Naive thymus-derived CD4-positive, alpha-beta T cell (primary cell): ENCODE measurements around the gene GRIN3A. TPM values are rescaled to one million over a fixed set of nuclear protein-coding genes. Genes with fewer than 3 reads are reported as not detected.
A peak's percentile ranks its signal among the peaks of the same experiment; 100 is the strongest.

Experiments
- ATAC-seq: fragments of 150-1000 bp; cut with Tn5 transposase; 2 replicates; pipeline ENCODE4 v1.10.0; 2021; ENCODE audit warnings: mild to moderate bottlenecking, moderate library complexity
- CTCF ChIA-PET: fragments of 350-600 bp; sonication (Branson Sonifier 250); formaldehyde crosslinking; loops from one replicate; lab custom pipeline; 2021; ENCODE audit warnings: antibody characterized with exemption; lab: Charles Lee
- POLR2A ChIA-PET: fragments of 350-600 bp; sonication (Branson Sonifier 250); formaldehyde crosslinking; loops from one replicate; lab custom pipeline; 2021; ENCODE audit warnings: antibody characterized with exemption, inconsistent platforms; lab: Charles Lee
- DNase-seq, 9 donors: peaks; one replicate each; pipeline versions ENCODE4 v3.0.0 to v3.0.0-alpha.2; 2020 to 2022; ENCODE audit warnings: mixed read lengths in 1 of 9
- H3K27ac ChIP-seq: one replicate; pipeline ENCODE4 v1.7.0; 2013; ENCODE audit warnings: mild to moderate bottlenecking, low read depth, low read length, moderate library complexity
- H3K27me3 ChIP-seq, 2 donors: one replicate each; pipeline ENCODE4 v1.7.0; 2013; ENCODE audit warnings: low read length in 2 of 2, mild to moderate bottlenecking in 2 of 2, moderate library complexity in 2 of 2; ENCODE audit not compliant: control insufficient read depth in 2 of 2, insufficient read depth in 2 of 2
- H3K36me3 ChIP-seq, 3 experiments: 1 replicate in 2 of 3; 2 replicates in 1 of 3; pipeline ENCODE4 v1.7.0; 2013; ENCODE audit warnings: low read length in 3 of 3, mild to moderate bottlenecking in 3 of 3, moderate library complexity in 1 of 3; ENCODE audit not compliant: insufficient read depth in 3 of 3, control insufficient read depth in 2 of 3
- H3K4me1 ChIP-seq, 2 donors: one replicate each; pipeline ENCODE4 v1.7.0; 2013; ENCODE audit warnings: low read length in 2 of 2, mild to moderate bottlenecking in 2 of 2, moderate library complexity in 1 of 2; ENCODE audit not compliant: control insufficient read depth in 2 of 2, insufficient read depth in 2 of 2
- H3K4me3 ChIP-seq: 2 replicates; pipeline ENCODE4 v1.7.0; 2013; ENCODE audit warnings: mild to moderate bottlenecking, low read length
- H3K9me3 ChIP-seq, 3 experiments: 1 replicate in 2 of 3; 2 replicates in 1 of 3; pipeline ENCODE4 v1.7.0; 2013; ENCODE audit warnings: low read length in 3 of 3; ENCODE audit not compliant: control insufficient read depth in 2 of 3
- H3K27ac Mint-ChIP-seq, 9 donors: one replicate each; pipeline ENCODE4 v1.8.0; 2020 to 2022; ENCODE audit warnings: mixed read lengths in 9 of 9, mild to moderate bottlenecking in 8 of 9, moderate library complexity in 5 of 9, inconsistent platforms in 2 of 9
- H3K27me3 Mint-ChIP-seq, 5 donors: one replicate each; pipeline ENCODE4 v1.8.0; 2021 to 2022; ENCODE audit warnings: mixed read lengths in 5 of 5, mild to moderate bottlenecking in 1 of 5
- H3K36me3 Mint-ChIP-seq, 5 donors: one replicate each; pipeline ENCODE4 v1.8.0; 2020 to 2022; ENCODE audit warnings: mixed read lengths in 5 of 5, mild to moderate bottlenecking in 3 of 5, inconsistent platforms in 1 of 5
- H3K4me1 Mint-ChIP-seq, 7 donors: one replicate each; pipeline ENCODE4 v1.8.0; 2020 to 2022; ENCODE audit warnings: mixed read lengths in 7 of 7, mild to moderate bottlenecking in 3 of 7, inconsistent platforms in 1 of 7
- H3K4me3 Mint-ChIP-seq, 10 donors: one replicate each; pipeline ENCODE4 v1.8.0; 2020 to 2022; ENCODE audit warnings: mild to moderate bottlenecking in 10 of 10, mixed read lengths in 10 of 10, moderate library complexity in 6 of 10, inconsistent platforms in 2 of 10
- H3K9me3 Mint-ChIP-seq, 11 donors: one replicate each; pipeline ENCODE4 v1.8.0; 2020 to 2022; ENCODE audit warnings: mixed read lengths in 11 of 11, mild to moderate bottlenecking in 4 of 11, inconsistent platforms in 1 of 11, moderate library complexity in 1 of 11
- intact Hi-C, 2 donors: fragments of 100-400 bp; cut with micrococcal nuclease; formaldehyde crosslinking; loops; one replicate each; pipeline ENCODE4 v1.15.1; 2023
- polyA plus RNA-seq, 2 donors: library from polyadenylated mRNA; unstranded; fragments of 300-500 nt; fragmentation: Illumina TruSeq; gene quantifications; one replicate each; pipeline ENCODE4 v1.2.3, GENCODE V29; 2021
- total RNA-seq, 6 experiments: library from RNA in 5 of 6; stranded (reverse) in 5 of 6; gene quantifications; 1 replicate in 5 of 6; 2 replicates in 1 of 6; pipeline ENCODE4 v1.2.3 and lab custom pipeline; 2021 to 2026

Gene GRIN3A
- total and polyA plus RNA-seq, 7 experiments from 2014 or later, result 0.02 to 0.08 (median 0.05) TPM; not detected in 2

DNA sequence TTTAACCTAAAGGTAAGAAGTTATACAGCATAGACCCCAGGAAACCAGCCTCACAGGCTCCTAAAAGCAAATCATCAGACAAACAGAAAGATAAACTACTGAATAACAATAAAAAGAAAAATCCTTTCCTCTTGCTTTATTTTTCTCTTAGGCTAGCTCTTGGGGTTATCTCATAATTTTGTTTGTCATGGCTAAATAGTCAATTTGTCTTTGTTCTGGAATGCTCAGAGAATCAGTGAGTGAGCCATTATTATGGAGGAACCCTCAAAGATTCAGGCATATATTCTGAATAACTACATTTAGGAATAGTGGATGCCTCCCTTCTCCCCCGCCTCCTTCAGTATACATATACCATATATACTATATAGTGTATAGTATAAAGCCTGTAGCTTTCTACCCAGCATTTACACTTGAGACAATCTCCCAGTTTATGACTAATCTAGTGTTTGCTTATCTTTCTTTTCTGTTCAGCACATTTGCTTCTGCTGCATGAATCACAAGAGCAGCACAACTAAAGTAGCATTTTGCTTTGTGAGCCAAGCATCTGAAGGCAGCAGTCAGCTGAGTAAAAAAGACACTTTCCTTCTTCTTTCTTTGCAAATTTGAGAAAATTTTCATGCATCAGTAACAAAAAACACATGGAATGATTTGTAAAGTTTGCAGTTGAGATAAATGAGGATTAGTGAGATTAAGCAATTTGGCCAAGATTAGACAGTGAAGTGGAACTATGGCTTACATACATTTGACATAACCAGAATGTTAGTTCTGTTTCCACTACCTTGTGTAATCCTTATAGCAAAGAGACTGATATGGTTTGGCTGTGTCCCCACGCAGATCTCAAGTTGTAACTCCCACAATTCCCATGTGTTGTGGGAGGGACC lies 98.4 kb downstream of the GRIN3A start:
- peaks cover 0 to 7% (median 0%) of the 10 kb centered on the region in 5 donors for H3K27me3 Mint-ChIP-seq
- Histone ChIP-seq H3K9me3 (no peaks in the 10 kb centered on the region), H3K27me3 (no peaks in the 10 kb centered on the region), H3K4me1 (no peaks in the 10 kb centered on the region), H3K27ac (no peak overlapping the region), H3K36me3 (no peaks in the 10 kb centered on the region), H3K4me3 (no peak overlapping the region)
- intact Hi-C loops, result no loop called here
- ATAC-seq (no peak), DNase-seq (no peak)
- H3K27ac Mint-ChIP-seq, result peak overlapping the region in 1 of 9 donors; percentile 44
- no peaks in the 10 kb centered on the region for H3K36me3 Mint-ChIP-seq
- H3K4me1 Mint-ChIP-seq, result no peaks in the 10 kb centered on the region
- no peak overlapping the region for H3K4me3 Mint-ChIP-seq
- POLR2A ChIA-PET, result interaction anchor here (0.7 kb wide), 1 partner anchor 25 kb away, joined by 3 read pairs; no protein-coding TSS in a partner anchor
- CTCF ChIA-PET, result no interaction called here
- peaks cover 0 to 12% (median 0%) of the 10 kb centered on the region in 11 donors for H3K9me3 Mint-ChIP-seq

DNA sequence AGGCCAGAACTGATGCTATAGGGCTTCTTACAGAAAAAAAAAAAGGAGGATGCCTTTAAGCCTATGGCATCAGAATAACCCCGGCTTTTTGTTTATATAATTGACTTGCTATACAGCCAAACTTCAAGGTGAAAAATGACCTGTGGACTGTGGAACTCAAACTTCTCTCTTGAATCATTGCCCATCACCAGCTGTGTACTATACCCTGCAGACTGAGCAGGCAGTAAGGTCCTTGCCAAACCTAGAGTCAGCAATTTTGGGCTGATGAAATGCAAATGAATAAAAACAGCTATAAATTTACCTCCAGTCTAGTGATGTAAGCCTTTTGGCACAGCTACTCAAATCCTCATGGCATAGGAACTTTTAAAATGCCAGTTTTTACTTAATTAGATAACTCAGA lies 99.1 kb downstream of the GRIN3A start:
- no peak overlapping the region for H3K4me3 ChIP-seq
- H3K27me3 ChIP-seq, result no peaks in the 10 kb centered on the region
- H3K9me3 ChIP-seq, result no peaks in the 10 kb centered on the region
- no peaks in the 10 kb centered on the region for H3K4me1 ChIP-seq
- Mint-ChIP-seq H3K4me3 (no peak overlapping the region), H3K27me3 (peaks cover 0 to 7% (median 0%) of the 10 kb centered on the region in 5 donors), H3K27ac (no peak overlapping the region), H3K4me1 (no peaks in the 10 kb centered on the region), H3K36me3 (no peaks in the 10 kb centered on the region), H3K9me3 (peaks cover 0 to 12% (median 0%) of the 10 kb centered on the region in 11 donors)
- ChIA-PET POLR2A (interaction anchor here (0.7 kb wide), 1 partner anchor 26 kb away, joined by 3 read pairs; no protein-coding TSS in a partner anchor), CTCF (no interaction called here)
- intact Hi-C loops, result no loop called here
- no peak for DNase-seq
- no peaks in the 10 kb centered on the region for H3K36me3 ChIP-seq
- ATAC-seq, result no peak
- no peak overlapping the region for H3K27ac ChIP-seq

DNA sequence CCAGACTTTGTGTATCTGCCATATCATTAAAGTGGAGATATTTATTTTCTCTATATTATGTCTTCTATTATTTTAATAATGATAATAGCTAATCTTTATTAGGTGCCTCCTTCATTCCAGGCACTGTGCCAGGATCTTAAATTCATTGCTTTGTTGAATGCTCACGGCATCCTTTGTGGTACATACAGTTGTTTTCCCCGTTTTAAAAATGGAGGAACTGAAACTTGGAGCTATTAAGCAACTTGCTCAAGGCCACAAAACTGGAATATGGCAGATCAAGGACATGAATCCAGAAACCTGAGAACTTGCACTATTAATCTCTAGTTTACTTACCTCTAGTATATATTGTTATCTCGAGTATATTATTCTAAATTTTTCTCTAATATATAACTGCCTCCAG lies 102.2 kb downstream of the GRIN3A start:
- H3K36me3 ChIP-seq, result no peaks in the 10 kb centered on the region
- Mint-ChIP-seq H3K27me3 (peaks cover 0 to 7% (median 0%) of the 10 kb centered on the region in 5 donors), H3K27ac (no peak overlapping the region), H3K36me3 (no peaks in the 10 kb centered on the region), H3K9me3 (peaks cover 0 to 4% (median 0%) of the 10 kb centered on the region in 11 donors), H3K4me3 (no peak overlapping the region), H3K4me1 (no peaks in the 10 kb centered on the region)
- H3K27me3 ChIP-seq, result no peaks in the 10 kb centered on the region
- ATAC-seq (no peak), DNase-seq (no peak)
- no peaks in the 10 kb centered on the region for H3K4me1 ChIP-seq
- no peaks in the 10 kb centered on the region for H3K9me3 ChIP-seq
- no peak overlapping the region for H3K4me3 ChIP-seq
- intact Hi-C loops, result no loop called here
- H3K27ac ChIP-seq, result no peak overlapping the region
- POLR2A ChIA-PET, result no interaction called here
- CTCF ChIA-PET, result no interaction called here

DNA sequence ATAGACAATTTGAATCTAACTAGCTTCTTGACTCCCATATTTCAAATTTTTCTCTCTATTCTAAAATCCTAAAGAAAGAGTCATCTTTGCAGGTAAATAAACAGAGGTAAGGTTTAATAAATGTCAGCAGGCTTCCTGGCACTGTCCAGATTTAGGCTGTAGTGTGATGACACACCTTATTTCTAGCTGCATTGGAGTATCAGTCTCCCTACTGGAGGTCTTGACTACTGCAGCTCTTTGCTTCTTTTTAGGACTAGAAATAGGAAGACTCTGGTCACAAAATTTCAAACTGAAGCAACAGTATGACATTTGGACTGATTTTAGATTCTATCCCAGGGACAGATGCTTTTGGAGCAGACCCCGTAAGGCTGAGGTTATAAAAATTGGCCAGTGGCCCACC lies 103.0 kb downstream of the GRIN3A start:
- Histone ChIP-seq H3K4me1 (no peaks in the 10 kb centered on the region), H3K9me3 (no peaks in the 10 kb centered on the region), H3K27me3 (no peaks in the 10 kb centered on the region), H3K36me3 (no peaks in the 10 kb centered on the region), H3K27ac (no peak overlapping the region), H3K4me3 (no peak overlapping the region)
- ChIA-PET POLR2A (no interaction called here), CTCF (no interaction called here)
- H3K36me3 Mint-ChIP-seq, result no peaks in the 10 kb centered on the region
- no peaks in the 10 kb centered on the region for H3K9me3 Mint-ChIP-seq
- no peaks in the 10 kb centered on the region for H3K4me1 Mint-ChIP-seq
- no peak overlapping the region for H3K27ac Mint-ChIP-seq
- no peak overlapping the region for H3K4me3 Mint-ChIP-seq
- intact Hi-C loops, result no loop called here
- ATAC-seq (no peak), DNase-seq (no peak)
- peaks cover 0 to 4% (median 0%) of the 10 kb centered on the region in 5 donors for H3K27me3 Mint-ChIP-seq

DNA sequence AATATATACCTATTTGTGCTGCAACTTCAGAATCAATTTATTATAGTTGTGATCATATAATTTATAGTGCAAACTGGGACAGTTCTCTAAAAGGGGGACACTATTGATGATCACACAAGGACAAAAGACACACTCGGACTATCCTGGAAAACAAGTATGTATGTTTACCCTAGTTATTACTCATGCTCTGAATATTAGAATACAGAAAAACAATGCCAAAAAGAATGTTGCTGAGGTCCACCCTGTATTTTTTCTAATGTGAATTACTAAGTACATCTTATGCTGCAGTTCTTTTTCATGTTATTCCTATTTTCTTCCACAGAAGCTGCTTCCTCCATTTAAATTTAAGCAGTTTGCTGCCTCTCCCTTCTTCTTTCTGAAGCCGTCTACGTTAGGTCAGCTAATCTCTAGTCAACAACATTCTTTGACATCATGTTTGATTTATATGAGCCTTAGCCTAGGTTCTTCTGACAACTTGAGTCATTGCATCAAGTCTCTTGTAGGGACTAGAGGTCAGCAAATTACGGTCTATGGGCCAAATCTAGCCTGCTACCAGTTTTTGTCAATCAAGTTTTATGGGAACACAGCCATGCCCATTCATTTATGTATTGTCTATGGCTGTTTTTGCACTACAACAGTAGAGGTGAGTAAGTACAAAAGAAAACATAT lies 103.6 kb downstream of the GRIN3A start:
- Histone ChIP-seq H3K27ac (no peak overlapping the region), H3K27me3 (no peaks in the 10 kb centered on the region), H3K4me3 (no peak overlapping the region), H3K4me1 (no peaks in the 10 kb centered on the region), H3K36me3 (no peaks in the 10 kb centered on the region), H3K9me3 (no peaks in the 10 kb centered on the region)
- ATAC-seq, result no peak
- Mint-ChIP-seq H3K9me3 (no peaks in the 10 kb centered on the region), H3K36me3 (no peaks in the 10 kb centered on the region), H3K27ac (no peak overlapping the region), H3K4me3 (no peak overlapping the region), H3K4me1 (no peaks in the 10 kb centered on the region), H3K27me3 (peaks cover 0 to 4% (median 0%) of the 10 kb centered on the region in 5 donors)
- ChIA-PET CTCF (no interaction called here), POLR2A (no interaction called here)
- no peak for DNase-seq
- intact Hi-C loops, result no loop called here

DNA sequence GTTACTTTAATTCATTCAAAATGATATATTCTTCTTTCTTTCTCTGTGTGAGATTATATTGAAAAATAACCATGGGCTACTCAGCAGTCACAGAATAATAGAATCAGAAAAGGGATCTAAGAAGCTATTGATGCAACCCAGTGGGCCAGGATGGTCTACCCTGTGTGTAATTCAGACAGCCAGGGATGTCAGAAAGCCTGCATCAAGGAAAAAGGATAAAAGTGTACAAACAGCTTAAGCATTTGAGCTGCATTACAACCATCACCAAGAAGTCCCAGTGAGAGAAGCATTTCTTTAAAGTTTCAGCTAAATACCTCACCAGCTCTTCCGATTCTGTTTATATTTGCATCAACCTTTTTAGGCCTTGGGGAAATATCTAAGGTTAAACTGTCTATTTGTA lies 105.8 kb downstream of the GRIN3A start:
- Histone ChIP-seq H3K4me1 (no peaks in the 10 kb centered on the region), H3K9me3 (no peaks in the 10 kb centered on the region), H3K27me3 (no peaks in the 10 kb centered on the region), H3K36me3 (no peaks in the 10 kb centered on the region), H3K4me3 (no peak overlapping the region), H3K27ac (no peak overlapping the region)
- Mint-ChIP-seq H3K27ac (no peak overlapping the region), H3K4me3 (no peak overlapping the region), H3K9me3 (no peaks in the 10 kb centered on the region), H3K36me3 (no peaks in the 10 kb centered on the region), H3K27me3 (peaks cover 0 to 4% (median 0%) of the 10 kb centered on the region in 5 donors), H3K4me1 (no peaks in the 10 kb centered on the region)
- intact Hi-C loops, result no loop called here
- ATAC-seq, result no peak
- ChIA-PET POLR2A (no interaction called here), CTCF (no interaction called here)
- no peak for DNase-seq
